Heart right ventricle (tissue), 16 donors: Measurements from ENCODE around the gene HLA-B. TPM values are rescaled to one million over a fixed set of nuclear protein-coding genes. Genes with fewer than 3 reads are reported as not detected.

Experiments used
- ATAC-seq, 8 donors: fragments of 200-7000 bp; cut with Tn5 transposase; one replicate each; pipeline ENCODE4 v1.9.1; 2020; ENCODE audit warnings: mild to moderate bottlenecking in 8 of 8, moderate library complexity in 8 of 8, moderate number of reproducible peaks in 1 of 8
- DNase-seq, 2 donors: peaks; one replicate each; pipeline ENCODE4 v3.0.0-alpha.2; 2020
- H3K27ac ChIP-seq, 10 donors: fragments of 200-600 bp; sonication (generic) in 2 of 10; one replicate each; pipeline versions ENCODE4 v1.5.0 to v1.8.0; 2020 to 2022; ENCODE audit warnings: mild to moderate bottlenecking in 3 of 10
- H3K27me3 ChIP-seq, 7 donors: fragments of 200-600 bp; one replicate each; pipeline ENCODE4 v1.8.0; 2021 to 2022; ENCODE audit warnings: mild to moderate bottlenecking in 2 of 7
- H3K36me3 ChIP-seq, 9 donors: fragments of 200-600 bp; sonication (generic) in 1 of 9; one replicate each; pipeline versions ENCODE4 v1.5.0 to v1.8.0; 2020 to 2022; ENCODE audit warnings: mild to moderate bottlenecking in 2 of 9
- H3K4me1 ChIP-seq, 9 donors: fragments of 200-600 bp; sonication (generic) in 1 of 9; one replicate each; pipeline versions ENCODE4 v1.5.0 to v1.8.0; 2020 to 2022; ENCODE audit warnings: mild to moderate bottlenecking in 4 of 9
- H3K4me3 ChIP-seq, 10 donors: fragments of 200-600 bp; sonication (generic) in 2 of 10; one replicate each; pipeline versions ENCODE4 v1.5.0 to v1.8.0; 2020 to 2022; ENCODE audit warnings: mild to moderate bottlenecking in 7 of 10, moderate library complexity in 2 of 10
- H3K9me3 ChIP-seq, 11 donors: fragments of 200-600 bp in 10 of 11; sonication (generic) in 2 of 11; one replicate each; pipeline versions ENCODE4 v1.5.0 to v1.8.0; 2013 to 2022; ENCODE audit warnings: mild to moderate bottlenecking in 2 of 11, control low read depth in 1 of 11, moderate library complexity in 1 of 11
- WGBS, 2 donors: extraction: QIAGEN DNeasy Blood & Tissue Kit; methylation state at CpG; one replicate each; pipeline ENCODE4 v1.1.7; 2013; ENCODE audit warnings: inconsistent platforms in 1 of 2; 5-methylcytosine and 5-hydroxymethylcytosine counted together
- intact Hi-C, 10 donors: fragments of 100-400 bp; cut with DNase I; formaldehyde crosslinking; loops; one replicate each; pipeline versions ENCODE4 v1.11.1 to v1.14.2; 2022
- polyA plus RNA-seq, 2 donors: library from polyadenylated mRNA; stranded (reverse); fragments of 200-250 nt; gene quantifications; one replicate each; pipeline ENCODE4 v1.2.3, GENCODE V29; 2013
- total RNA-seq, 10 donors: library from RNA; stranded (reverse); fragmentation: NEBNext Ultra II Directional in 3 of 10; extraction: Animal tissue kit (Norgen Biotek cat#: 25700) in 3 of 10; gene quantifications; one replicate each; pipeline versions ENCODE4 v1.2.1 to v1.2.4, GENCODE V29; 2021 to 2023
- TF ChIP-seq, protein P1 (sequence below), 9 donors: fragments of 200-600 bp; sonication (generic) in 2 of 9; IDR thresholded peaks; one replicate each; pipeline versions ENCODE4 v1.5.0 to v1.8.0; 2021 to 2022; ENCODE audit warnings: antibody characterized with exemption in 9 of 9, mild to moderate bottlenecking in 5 of 9, moderate library complexity in 1 of 9
- donor health status: Arrhythmogenic right ventricular cardiomyopathy.
- donor health status: ischemic (EF 13 %, LVEDD 7.1; RV severe dilation, severe dysfunction).
- donor health status: healthy with polysubstance abuse.
- donor health status: DM: no; HTN: yes; CAD: no.
- donor health status: DM: no; HTN: no; CAD: no.
- donor health status: ischemic (EF 25% LVEDD 6.9; RV normal size, moderate dysfunction).
- donor health status: ischemic (EF 25% LVEDD 5.7; RV mildly dilated, moderate dysfunction).
- donor health status: healthy.
- donor health status: DM: yes; HTN: yes; CAD: no.
- donor health status: Ischemic cardiomyopathy.
- donor health status: ischemic (EF 35%, LVEDD 5.7; RV mildly dilated, moderate dysfunction).
- donor health status: nonischemic (EF 11% LVEDD 7.7; RV severe dilation, severe dysfunction).
- donor health status: DM: yes; HTN: yes; CAD: no.
- donor health status: PGD.
- donor health status: ischemic (EF 29% LVEDD 5.4; RV normal size, mild dysfunction).
- donor health status: nonischemic (EF 23%, LVEDD 6.1; RV moderate dilation, normal function).

HLA-B gene
- total and polyA plus RNA-seq, 12 donors = 252 to 2,676 (median 408) TPM

- no peaks in the 10 kb centered on the region for H3K27me3 ChIP-seq
- no peak for DNase-seq
- peak overlapping the region in 2 of 10 donors; percentile 22 to 68 for H3K4me3 ChIP-seq
- H3K9me3 ChIP-seq = no peaks in the 10 kb centered on the region
- TF ChIP-seq, protein P1, sequence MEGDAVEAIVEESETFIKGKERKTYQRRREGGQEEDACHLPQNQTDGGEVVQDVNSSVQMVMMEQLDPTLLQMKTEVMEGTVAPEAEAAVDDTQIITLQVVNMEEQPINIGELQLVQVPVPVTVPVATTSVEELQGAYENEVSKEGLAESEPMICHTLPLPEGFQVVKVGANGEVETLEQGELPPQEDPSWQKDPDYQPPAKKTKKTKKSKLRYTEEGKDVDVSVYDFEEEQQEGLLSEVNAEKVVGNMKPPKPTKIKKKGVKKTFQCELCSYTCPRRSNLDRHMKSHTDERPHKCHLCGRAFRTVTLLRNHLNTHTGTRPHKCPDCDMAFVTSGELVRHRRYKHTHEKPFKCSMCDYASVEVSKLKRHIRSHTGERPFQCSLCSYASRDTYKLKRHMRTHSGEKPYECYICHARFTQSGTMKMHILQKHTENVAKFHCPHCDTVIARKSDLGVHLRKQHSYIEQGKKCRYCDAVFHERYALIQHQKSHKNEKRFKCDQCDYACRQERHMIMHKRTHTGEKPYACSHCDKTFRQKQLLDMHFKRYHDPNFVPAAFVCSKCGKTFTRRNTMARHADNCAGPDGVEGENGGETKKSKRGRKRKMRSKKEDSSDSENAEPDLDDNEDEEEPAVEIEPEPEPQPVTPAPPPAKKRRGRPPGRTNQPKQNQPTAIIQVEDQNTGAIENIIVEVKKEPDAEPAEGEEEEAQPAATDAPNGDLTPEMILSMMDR (IDR thresholded peaks at IDR 0.05) = no peak
- WGBS, 2 donors = 55 to 80% methylated on average over 6 of the region's 6 CpGs
- ATAC-seq = no peak
- intact Hi-C loops = loop anchor here in 5 of 10 donors (5.0 kb wide), 1 partner anchor 86 kb away; no protein-coding TSS in a partner anchor
- H3K27ac ChIP-seq = no peak overlapping the region
- peaks cover 0 to 34% (median 0%) of the 10 kb centered on the region in 9 donors for H3K36me3 ChIP-seq
- H3K4me1 ChIP-seq = peaks cover 0 to 39% (median 16%) of the 10 kb centered on the region in 9 donors
These were observed 4.1 kb downstream of the HLA-B start for GRCh38 chr6:31352683-31353383.

DNA sequence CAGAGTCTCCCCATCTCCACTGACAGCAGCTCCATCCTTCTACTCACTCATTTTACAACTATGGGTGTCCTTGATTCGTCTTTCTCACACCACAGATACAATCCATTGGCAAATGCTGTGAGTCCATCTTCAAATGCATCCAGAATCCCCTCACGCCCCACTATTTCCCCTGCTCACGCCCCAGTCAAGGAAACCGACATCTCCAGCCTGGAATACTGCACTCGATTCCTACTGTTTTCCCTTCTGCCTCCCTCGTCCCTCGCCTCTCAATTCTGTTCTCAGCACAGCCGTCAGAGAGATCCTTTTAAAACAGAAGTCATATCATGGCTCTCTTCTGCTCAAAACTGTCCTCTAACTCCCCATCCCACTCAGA, 4.7 kb downstream of the HLA-B start:
- peaks cover 0 to 34% (median 0%) of the 10 kb centered on the region in 9 donors for H3K36me3 ChIP-seq
- WGBS, 2 donors = 38 to 51% methylated on average over 8 of the region's 8 CpGs
- peaks cover 0 to 33% (median 16%) of the 10 kb centered on the region in 9 donors for H3K4me1 ChIP-seq
- ATAC-seq (no peak), DNase-seq (no peak)
- H3K9me3 ChIP-seq = no peaks in the 10 kb centered on the region
- intact Hi-C loops = loop anchor here in 5 of 10 donors (5.0 kb wide), 1 partner anchor 85 kb away; no protein-coding TSS in a partner anchor
- TF ChIP-seq, protein P1 (IDR thresholded peaks at IDR 0.05) = no peak
- H3K27ac ChIP-seq = no peak overlapping the region
- no peaks in the 10 kb centered on the region for H3K27me3 ChIP-seq
- no peak overlapping the region for H3K4me3 ChIP-seq

DNA sequence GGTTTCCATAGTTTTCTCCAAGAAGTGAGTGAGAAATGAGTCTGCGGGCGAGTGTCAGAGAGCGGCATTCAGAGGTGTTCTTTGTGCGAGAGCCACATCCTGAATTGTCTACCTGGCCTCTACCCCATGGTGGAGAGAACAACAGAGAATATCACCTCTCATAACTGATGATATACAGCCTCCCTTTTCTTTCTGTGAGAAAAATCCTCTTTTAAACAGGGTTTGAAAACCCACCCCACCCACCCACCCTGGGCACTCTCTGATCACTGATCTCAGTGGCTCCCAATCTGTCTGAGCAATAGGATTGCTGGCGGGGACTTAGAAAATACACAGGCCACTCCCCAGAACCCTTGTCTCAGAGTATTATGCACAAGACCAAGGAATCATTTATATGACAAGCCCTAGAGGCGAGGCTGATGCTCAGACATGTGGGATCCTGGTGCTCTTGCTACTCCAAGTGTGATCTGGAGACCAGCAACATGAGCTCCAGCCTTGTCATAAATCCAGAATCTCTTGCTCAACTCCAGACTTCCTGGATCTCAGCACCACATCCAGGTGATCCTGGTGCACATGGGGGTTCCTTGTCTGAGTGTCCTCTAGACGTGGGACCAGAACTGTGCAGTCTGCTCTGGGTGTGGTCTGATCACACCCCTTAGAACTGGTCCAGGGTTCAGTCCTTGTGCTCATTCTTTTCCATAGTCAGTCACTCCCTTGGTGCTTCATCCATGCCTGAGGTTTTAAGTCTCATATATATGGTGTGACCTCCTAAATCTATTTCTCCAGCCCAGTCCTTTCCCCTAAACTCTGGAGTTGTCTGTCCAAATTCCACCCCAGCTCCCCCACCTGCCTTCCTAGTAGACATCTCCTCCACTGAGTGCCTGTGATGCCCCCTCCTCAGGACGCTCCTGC, 5.3 kb downstream of the HLA-B start:
- Histone ChIP-seq H3K4me3 (no peak overlapping the region), H3K9me3 (no peaks in the 10 kb centered on the region), H3K27ac (no peak overlapping the region), H3K36me3 (peaks cover 0 to 34% (median 0%) of the 10 kb centered on the region in 9 donors), H3K27me3 (no peaks in the 10 kb centered on the region), H3K4me1 (peaks cover 0 to 33% (median 16%) of the 10 kb centered on the region in 9 donors)
- intact Hi-C loops = loop anchor here in 5 of 10 donors (5.0 kb wide), 1 partner anchor 84 kb away; no protein-coding TSS in a partner anchor
- ATAC-seq (no peak), DNase-seq (no peak)
- TF ChIP-seq, protein P1 (IDR thresholded peaks at IDR 0.05) = no peak
- 55 to 56% methylated on average over 8 of the region's 8 CpGs for WGBS, 2 donors

DNA sequence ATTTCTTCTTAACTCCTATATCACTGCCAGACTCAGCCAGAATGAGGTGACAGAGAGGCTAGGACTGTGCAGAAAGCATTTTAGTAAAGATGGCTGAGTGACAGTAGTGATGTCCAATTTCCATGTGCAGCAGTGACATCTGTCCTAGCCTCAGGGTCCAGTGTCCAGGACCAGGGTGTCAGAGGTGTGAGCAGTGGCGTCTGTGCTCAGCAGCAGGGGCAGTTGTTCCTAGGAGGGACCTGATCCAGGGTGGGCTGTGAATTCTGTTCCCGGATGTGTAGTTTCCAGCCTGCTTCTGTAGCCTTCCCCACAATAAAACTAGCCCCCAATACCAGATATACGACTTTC, 6.0 kb downstream of the HLA-B start:
- peaks cover 0 to 33% (median 14%) of the 10 kb centered on the region in 9 donors for H3K4me1 ChIP-seq
- 0 to 46% methylated on average over 3 of the region's 3 CpGs for WGBS, 2 donors
- intact Hi-C loops = loop anchor here in 5 of 10 donors (5.0 kb wide), 1 partner anchor 84 kb away; no protein-coding TSS in a partner anchor
- H3K27ac ChIP-seq = no peak overlapping the region
- ATAC-seq (no peak), DNase-seq (no peak)
- no peaks in the 10 kb centered on the region for H3K9me3 ChIP-seq
- H3K36me3 ChIP-seq = peaks cover 0 to 33% (median 0%) of the 10 kb centered on the region in 9 donors
- H3K4me3 ChIP-seq = no peak overlapping the region
- no peaks in the 10 kb centered on the region for H3K27me3 ChIP-seq
- TF ChIP-seq, protein P1 (IDR thresholded peaks at IDR 0.05) = no peak
